Measurements from ENCODE around the gene PEX14.

Gene PEX14

GRCh38 chr1:10657088-10657847 is 182.5 kb downstream of the PEX14 start:
- TF ChIP-seq FOXM1 (IDR thresholded peaks at IDR 0.05; ENCODE audit: borderline replicate concordance, low read depth) (no peak), REST (IDR thresholded peaks at IDR 0.05; ENCODE audit: low read depth) (no peak), TEAD4 (IDR thresholded peaks at IDR 0.05) (no peak), NFIC (IDR thresholded peaks at IDR 0.05) (no peak), EP300 (IDR thresholded peaks at IDR 0.05; ENCODE audit: borderline replicate concordance) (no peak), TAF1 (IDR thresholded peaks at IDR 0.05; ENCODE audit: low read depth) (no peak), USF1 (IDR thresholded peaks at IDR 0.05) (no peak)

- TF ChIP-seq TEAD4 (IDR thresholded peaks at IDR 0.05) (no peak), TAF1 (IDR thresholded peaks at IDR 0.05; ENCODE audit: low read depth) (no peak), CREB1 (IDR thresholded peaks at IDR 0.05; ENCODE audit: low read depth) (no peak), YY1 (IDR thresholded peaks at IDR 0.05; ENCODE audit: low read depth) (no peak), USF1 (IDR thresholded peaks at IDR 0.05) (no peak), REST (IDR thresholded peaks at IDR 0.05; ENCODE audit: low read depth) (no peak), EP300 (IDR thresholded peaks at IDR 0.05; ENCODE audit: borderline replicate concordance) (no peak), FOXM1 (IDR thresholded peaks at IDR 0.05; ENCODE audit: borderline replicate concordance, low read depth) (no peak), RAD21 (IDR thresholded peaks at IDR 0.05; ENCODE audit: low read depth) (no peak), ZBTB7A (IDR thresholded peaks at IDR 0.05; ENCODE audit: low read depth) (no peak), CEBPB (IDR thresholded peaks at IDR 0.05) (no peak)
Observed at GRCh38 chr1:10658396-10659066, 183.8 kb downstream of the PEX14 start.

GRCh38 chr1:10659218-10659617 is 184.5 kb downstream of the PEX14 start:
- TF ChIP-seq MAX (IDR thresholded peaks at IDR 0.05) (no peak), CEBPB (IDR thresholded peaks at IDR 0.05) (no peak), NFIC (IDR thresholded peaks at IDR 0.05) (no peak), TEAD4 (IDR thresholded peaks at IDR 0.05) (no peak), CREB1 (IDR thresholded peaks at IDR 0.05; ENCODE audit: low read depth) (no peak), USF1 (IDR thresholded peaks at IDR 0.05) (no peak), TCF12 (IDR thresholded peaks at IDR 0.05; ENCODE audit: low read depth) (no peak), ZBTB7A (IDR thresholded peaks at IDR 0.05; ENCODE audit: low read depth) (no peak), FOXM1 (IDR thresholded peaks at IDR 0.05; ENCODE audit: borderline replicate concordance, low read depth) (no peak), YY1 (IDR thresholded peaks at IDR 0.05; ENCODE audit: low read depth) (no peak), REST (IDR thresholded peaks at IDR 0.05; ENCODE audit: low read depth) (no peak), TAF1 (IDR thresholded peaks at IDR 0.05; ENCODE audit: low read depth) (no peak), RAD21 (IDR thresholded peaks at IDR 0.05; ENCODE audit: low read depth) (no peak), EP300 (IDR thresholded peaks at IDR 0.05; ENCODE audit: borderline replicate concordance) (no peak), EGR1 (IDR thresholded peaks at IDR 0.05) (no peak)

Data from Ishikawa (cell line).